K562 (cell line): ENCODE data around the gene OOSP1. TPM values are rescaled to one million over a fixed set of nuclear protein-coding genes. Genes with fewer than 3 reads are reported as not detected.

Experiments
- ARID3A ChIP-seq: IDR thresholded peaks from 2 replicates; pipeline ENCODE4 v1.6.1; 2012; ENCODE audit warnings: low read depth, low read length, improper control_type of control experiment, borderline replicate concordance
- BACH1 ChIP-seq: fragments of 200-800 bp; sonication (Bioruptor generic); IDR thresholded peaks from 2 replicates; pipeline ENCODE4 v1.6.1; 2016; ENCODE audit warnings: missing genetic modification characterization, missing compliant biosample characterization
- CBX3 ChIP-seq, 2 experiments: IDR thresholded peaks; 1 replicate in 1 of 2; 2 replicates in 1 of 2; pipeline ENCODE4 v1.6.1; 2012; ENCODE audit warnings: inconsistent platforms in 2 of 2, low read length in 2 of 2, borderline replicate concordance in 1 of 2, control low read depth in 1 of 2
- CREB1 ChIP-seq, 2 experiments: sonication (generic) in 1 of 2; formaldehyde crosslinking in 1 of 2; IDR thresholded peaks; 2 replicates each; pipeline versions ENCODE4 v1.6.1 to v1.8.0; 2012 to 2022; ENCODE audit warnings: inconsistent platforms in 1 of 2, mild to moderate bottlenecking in 1 of 2, missing genetic modification reagents in 1 of 2, moderate library complexity in 1 of 2
- ESRRA ChIP-seq: fragments of 450-650 bp; IDR thresholded peaks from 2 replicates; pipeline ENCODE4 v1.6.1; 2014; ENCODE audit warnings: low read depth, mild to moderate bottlenecking, moderate library complexity, borderline replicate concordance
- MTA1 ChIP-seq: fragments of 450-650 bp; IDR thresholded peaks from 2 replicates; pipeline ENCODE4 v1.6.1; 2017; ENCODE audit warnings: borderline replicate concordance
- PML ChIP-seq: IDR thresholded peaks from 2 replicates; pipeline ENCODE4 v1.6.1; 2012; ENCODE audit warnings: low read length, inconsistent platforms
- RBM22 ChIP-seq: fragments of 200-400 bp; formaldehyde crosslinking; IDR thresholded peaks from 2 replicates; pipeline ENCODE4 v1.6.1; 2018; ENCODE audit warnings: low read length, low read depth; ENCODE audit not compliant: poor library complexity, severe bottlenecking
- RCOR1 ChIP-seq, 2 experiments: IDR thresholded peaks; 2 replicates each; pipeline ENCODE4 v1.6.1; 2012; ENCODE audit warnings: low read depth in 2 of 2, low read length in 2 of 2, borderline replicate concordance in 1 of 2, improper control_type of control experiment in 1 of 2
- TARDBP ChIP-seq: fragments of 450-650 bp; IDR thresholded peaks from 2 replicates; pipeline ENCODE4 v1.6.1; 2016
- ZNF592 ChIP-seq: fragments of 450-650 bp; IDR thresholded peaks from 2 replicates; pipeline ENCODE4 v1.6.1; 2017; ENCODE audit warnings: antibody characterized with exemption, mild to moderate bottlenecking
- polyA plus RNA-seq, 8 experiments: library from polyadenylated mRNA; depleted of rRNA in 4 of 8; stranded (reverse) in 5 of 8; unstranded in 3 of 8; fragments of >200 nt; fragmentation: Nextera tagmentation in 2 of 8; fragmentation: Illumina TruSeq in 1 of 8; extraction: Ambion mirVana in 2 of 8; extraction: Trizol in 1 of 8; gene quantifications; 2 replicates each; pipeline versions ENCODE4 v1.2.1 to v1.2.3, GENCODE V29; 2011 to 2014; ENCODE audit warnings: inconsistent platforms in 1 of 8, missing spikeins in 1 of 8
- total RNA-seq, 7 experiments: library from RNA; depleted of rRNA in 6 of 7; stranded (reverse); fragments of >200 nt in 6 of 7; fragmentation: Illumina TruSeq in 2 of 7; extraction: Trizol in 2 of 7; gene quantifications; 2 replicates each; pipeline versions ENCODE4 v1.2.1 to v1.2.3, GENCODE V29; 2011 to 2021; ENCODE audit warnings: low replicate concordance in 1 of 7

OOSP1 gene
- total and polyA plus RNA-seq, 9 of the 15 experiments (the other 6 are each of a cell fraction or from before 2014, with no cell fraction given), result 0.14 to 3.0 (median 0.61) TPM

GRCh38 chr11:59960502-59961381 lies 22.5 kb downstream of the OOSP1 start (continued):
- TF ChIP-seq ZNF592 (peak; percentile 69; the same call in 1 of the 2 replicates), RCOR1 (IDR thresholded peaks at IDR 0.05; ENCODE audit: borderline replicate concordance in 1 of 2, low read depth in 2 of 2, low read length in 2 of 2) (peak; percentile 13 to 92; a peak in 3 of 4 replicates), PML (peak; percentile 100), TARDBP (peak; percentile 95), ESRRA (peak; percentile 89), RBM22 (no peak), BACH1 (tag) (peak; percentile 87), CREB1 (IDR thresholded peaks at IDR 0.05) (peak; percentile 63; the same call in 1 of the 2 replicates), CREB1 (CRISPR knock-in tag; IDR thresholded peaks at IDR 0.05) (peak; percentile 50; the same call in 1 of the 2 replicates), MTA1 (peak; percentile 95), ARID3A (peak; percentile 88), CBX3 (IDR thresholded peaks at IDR 0.05; ENCODE audit: borderline replicate concordance in 1 of 2, low read length in 2 of 2) (peak in 1 of 2 experiments; percentile 78; a peak in 2 of 3 replicates)
